IMR-90 (cell line): ENCODE results near the gene UBE2O. TPM values are rescaled to one million over a fixed set of nuclear protein-coding genes. Genes with fewer than 3 reads are reported as not detected.
A peak's percentile ranks its signal among the peaks of the same experiment; 100 is the strongest.

ENCODE experiments used
- ATAC-seq: fragments of 200-7000 bp; cut with Tn5 transposase; 2 replicates; pipeline ENCODE4 v1.9.1; 2020; ENCODE audit warnings: low read depth, mild to moderate bottlenecking, moderate library complexity
- Bru-seq: library from RNA; stranded (reverse); fragments of 400-500 nt; gene quantifications from one replicate; lab custom pipeline; 2021; lab: Mats Ljungman, UMichigan
- BruChase-seq, 2 experiments: library from RNA; stranded (reverse); fragments of 400-500 nt; gene quantifications; one replicate each; lab custom pipeline; 2021; lab: Mats Ljungman, UMichigan
- BruUV-seq: library from RNA; stranded (reverse); fragments of 400-500 nt; replicated peaks from 2 replicates; lab custom pipeline; 2021; lab: Mats Ljungman, UMichigan
- CTCF ChIA-PET: fragments of 300-600 bp; formaldehyde crosslinking; extraction: SDS; loops from one replicate; lab custom pipeline; 2021; ENCODE audit warnings: antibody characterized with exemption; lab: Yijun Ruan, JAX
- POLR2A ChIA-PET: fragments of 300-600 bp; sonication (Branson Sonifier 250); formaldehyde crosslinking; loops from one replicate; lab custom pipeline; 2022; ENCODE audit warnings: antibody characterized with exemption; ENCODE audit not compliant: unreplicated experiment; lab: Charles Lee
- DNase-seq: peaks from one replicate; pipeline ENCODE4 v3.0.0; 2013
- H2AFZ ChIP-seq: replicated peaks from 2 replicates; pipeline ENCODE3; 2013; ENCODE audit warnings: low read length, mild to moderate bottlenecking; ENCODE audit not compliant: poor library complexity
- H2AK5ac ChIP-seq: 2 replicates; pipeline ENCODE4 v1.6.1; 2013; ENCODE audit warnings: low read depth, low read length, inconsistent platforms
- H2AK9ac ChIP-seq: replicated peaks from 2 replicates; pipeline ENCODE3; 2013; ENCODE audit warnings: mild to moderate bottlenecking, low read depth, low read length, moderate library complexity; ENCODE audit not compliant: poor library complexity
- H2BK120ac ChIP-seq: 2 replicates; pipeline ENCODE4 v1.6.1; 2013; ENCODE audit warnings: low read depth, low read length, inconsistent platforms
- H2BK15ac ChIP-seq: 3 replicates; pipeline ENCODE4 v1.6.1; 2013; ENCODE audit warnings: low read depth, low read length, inconsistent platforms
- H2BK20ac ChIP-seq: 2 replicates; pipeline ENCODE4 v1.6.1; 2013; ENCODE audit warnings: low read depth, mild to moderate bottlenecking, inconsistent platforms, low read length, moderate library complexity
- H2BK5ac ChIP-seq: 2 replicates; pipeline ENCODE4 v1.6.1; 2013; ENCODE audit warnings: mild to moderate bottlenecking, low read depth, low read length, inconsistent platforms; ENCODE audit not compliant: poor library complexity, severe bottlenecking
- H3K14ac ChIP-seq: replicated peaks from 2 replicates; pipeline ENCODE4 v1.6.1; 2013; ENCODE audit warnings: low read depth, low read length, inconsistent platforms
- H3K18ac ChIP-seq: 2 replicates; pipeline ENCODE4 v1.6.1; 2013; ENCODE audit warnings: low read depth, low read length, control low read depth
- H3K23ac ChIP-seq: 2 replicates; pipeline ENCODE4 v1.6.1; 2013; ENCODE audit warnings: low read depth, low read length, inconsistent platforms
- H3K27ac ChIP-seq: 2 replicates; pipeline ENCODE4 v1.5.1; 2013; ENCODE audit warnings: mild to moderate bottlenecking, control low read depth, low read length; ENCODE audit not compliant: insufficient read depth
- H3K27me3 ChIP-seq: 2 replicates; pipeline ENCODE4 v1.6.1; 2013; ENCODE audit warnings: low read length; ENCODE audit not compliant: control insufficient read depth, insufficient read depth
- H3K36me3 ChIP-seq: 2 replicates; pipeline ENCODE4 v1.6.1; 2013; ENCODE audit warnings: low read length, mixed read lengths; ENCODE audit not compliant: control insufficient read depth, insufficient read depth
- H3K4ac ChIP-seq: 2 replicates; pipeline ENCODE4 v1.6.1; 2013; ENCODE audit warnings: low read depth, low read length, inconsistent platforms
- H3K4me1 ChIP-seq: 2 replicates; pipeline ENCODE4 v1.6.1; 2013; ENCODE audit warnings: low read length, mixed read lengths; ENCODE audit not compliant: control insufficient read depth, insufficient read depth
- H3K4me2 ChIP-seq: 2 replicates; pipeline ENCODE4 v1.6.1; 2013; ENCODE audit warnings: low read depth, mild to moderate bottlenecking, control low read depth, low read length, moderate library complexity
- H3K4me3 ChIP-seq: 2 replicates; pipeline ENCODE4 v1.5.1; 2013; ENCODE audit warnings: low read depth, mild to moderate bottlenecking, control low read depth, low read length, moderate library complexity; ENCODE audit not compliant: insufficient read depth
- H3K56ac ChIP-seq: 2 replicates; pipeline ENCODE4 v1.6.1; 2013; ENCODE audit warnings: low read length, inconsistent platforms; ENCODE audit not compliant: insufficient read depth; ENCODE audit errors: extremely low read depth
- H3K79me1 ChIP-seq, 2 experiments: 2 replicates each; pipeline ENCODE4 v1.6.1; 2013; ENCODE audit warnings: low read length in 2 of 2, inconsistent platforms in 1 of 2, low read depth in 1 of 2
- H3K9ac ChIP-seq: 2 replicates; pipeline ENCODE4 v1.6.1; 2013; ENCODE audit warnings: low read depth, low read length, control low read depth
- H3K9me1 ChIP-seq: 2 replicates; pipeline ENCODE4 v1.6.1; 2013; ENCODE audit warnings: low read length, inconsistent platforms; ENCODE audit not compliant: insufficient read depth
- H3K9me3 ChIP-seq: 2 replicates; pipeline ENCODE4 v1.6.1; 2013; ENCODE audit warnings: low read length; ENCODE audit not compliant: control insufficient read depth, insufficient read depth
- H4K20me1 ChIP-seq: 2 replicates; pipeline ENCODE4 v1.6.1; 2013; ENCODE audit warnings: low read length, inconsistent platforms; ENCODE audit not compliant: insufficient read depth
- H4K5ac ChIP-seq: 2 replicates; pipeline ENCODE4 v1.6.1; 2013; ENCODE audit warnings: mild to moderate bottlenecking, low read depth, low read length, control low read depth
- H4K8ac ChIP-seq, 2 experiments: 2 replicates each; pipeline ENCODE4 v1.6.1; 2013; ENCODE audit warnings: low read depth in 2 of 2, low read length in 2 of 2, control low read depth in 1 of 2, inconsistent platforms in 1 of 2
- H4K91ac ChIP-seq: 2 replicates; pipeline ENCODE4 v1.6.1; 2013; ENCODE audit warnings: low read depth, low read length, inconsistent platforms; ENCODE audit not compliant: insufficient read depth
- BHLHE40 ChIP-seq: fragments of 150-350 bp; IDR thresholded peaks from 2 replicates; pipeline ENCODE4 v1.6.1; 2016; ENCODE audit warnings: mild to moderate bottlenecking, low read depth, low read length
- CEBPB ChIP-seq: IDR thresholded peaks from 2 replicates; pipeline ENCODE4 v1.6.1; 2012; ENCODE audit warnings: low read depth, low read length, improper control_type of control experiment
- CHD1 ChIP-seq: IDR thresholded peaks from 2 replicates; pipeline ENCODE4 v1.6.1; 2012; ENCODE audit warnings: low read depth, low read length, improper control_type of control experiment
- FOS ChIP-seq: fragments of 150-350 bp; IDR thresholded peaks from 2 replicates; pipeline ENCODE4 v1.6.1; 2016; ENCODE audit warnings: low read depth, low read length
- MAFK ChIP-seq: IDR thresholded peaks from 2 replicates; pipeline ENCODE4 v1.6.1; 2012; ENCODE audit warnings: low read depth, low read length, improper control_type of control experiment
- MAZ ChIP-seq: IDR thresholded peaks from 2 replicates; pipeline ENCODE4 v1.6.1; 2012; ENCODE audit warnings: low read depth, mild to moderate bottlenecking, low read length, improper control_type of control experiment, moderate library complexity, borderline replicate concordance
- MXI1 ChIP-seq: IDR thresholded peaks from 2 replicates; pipeline ENCODE4 v1.6.1; 2012; ENCODE audit warnings: low read depth, mild to moderate bottlenecking, low read length, moderate library complexity, borderline replicate concordance
- NFE2L2 ChIP-seq: fragments of 150-350 bp; IDR thresholded peaks from 2 replicates; pipeline ENCODE4 v1.6.1; 2016; ENCODE audit warnings: low read depth, mild to moderate bottlenecking, low read length
- POLR2A ChIP-seq: IDR thresholded peaks from 2 replicates; pipeline ENCODE4 v1.6.1; 2012; ENCODE audit warnings: mild to moderate bottlenecking, low read depth, low read length
- RAD21 ChIP-seq: IDR thresholded peaks from 2 replicates; pipeline ENCODE4 v1.6.1; 2012; ENCODE audit warnings: low read length, improper control_type of control experiment
- RCOR1 ChIP-seq: IDR thresholded peaks from 2 replicates; pipeline ENCODE4 v1.6.1; 2012; ENCODE audit warnings: mild to moderate bottlenecking, low read length, improper control_type of control experiment; ENCODE audit not compliant: insufficient replicate concordance
- RFX5 ChIP-seq: IDR thresholded peaks from 2 replicates; pipeline ENCODE4 v1.8.0; 2012; ENCODE audit warnings: low read depth, mild to moderate bottlenecking, low read length, moderate library complexity
- WGBS, 2 experiments: methylation state at CpG; one replicate each; pipeline versions ENCODE4 v1.1.5 to v1.1.7; 2013; ENCODE audit warnings: missing lambda C conversion rate in 2 of 2; ENCODE audit not compliant: insufficient read length in 1 of 2; ENCODE audit errors: extremely low coverage in 2 of 2; 5-methylcytosine and 5-hydroxymethylcytosine counted together
- dilution Hi-C: fragments of 300-500 bp; cut with HindIII; formaldehyde crosslinking; loops from one replicate; pipeline ENCODE4 v1.14.3; 2018; ENCODE audit warnings: low sequenced_read_pairs; ENCODE audit not compliant: unreplicated experiment
- in situ Hi-C: fragments of 300-500 bp; cut with MboI; formaldehyde crosslinking; loops from 3 replicates; pipeline ENCODE4 v1.14.3; 2019; ENCODE audit warnings: low sequenced_read_pairs, inconsistent platforms, mixed read lengths
- intact Hi-C: fragments of 100-400 bp; cut with micrococcal nuclease; formaldehyde crosslinking; loops from 2 replicates; pipeline ENCODE4 v1.10.0; 2022
- long read RNA-seq: library from polyadenylated mRNA; unstranded; transcript quantifications from one replicate; pipeline ENCODE4 v2.0.0, GENCODE V29; 2021; ENCODE audit not compliant: unreplicated experiment
- polyA plus RNA-seq, 3 experiments: library from polyadenylated mRNA; depleted of rRNA; stranded (reverse); fragments of >200 nt; gene quantifications; 2 replicates each; pipeline ENCODE4 v1.2.3, GENCODE V29; 2012; ENCODE audit warnings: low replicate concordance in 1 of 3
- total RNA-seq: library from RNA; depleted of rRNA; stranded (reverse); fragments of >200 nt; gene quantifications from 2 replicates; pipeline ENCODE4 v1.2.3, GENCODE V29; 2012; rRNA removed
- TF ChIP-seq, protein P1 (sequence below): conservative IDR thresholded peaks from 2 replicates; pipeline ENCODE4 v1.5.1; 2012; ENCODE audit warnings: mild to moderate bottlenecking, low read depth, low read length, improper control_type of control experiment
- TF ChIP-seq, protein P2 (sequence below): fragments of 150-350 bp; IDR thresholded peaks from 2 replicates; pipeline ENCODE4 v1.6.1; 2017; ENCODE audit warnings: mild to moderate bottlenecking, antibody characterized with exemption, low read length, low read depth

Gene UBE2O
- 17.6 and 20.0 TPM in 2 replicates for total RNA-seq
- polyA plus RNA-seq (2012; rRNA removed), result 14.3 and 17.6 TPM in 2 replicates
- polyA plus RNA-seq (2012; cell fraction: cytosol; rRNA removed), result 9.1 and 12.2 TPM in 2 replicates
- 43.5 and 62.5 TPM in 2 replicates for polyA plus RNA-seq (2012; cell fraction: nucleus; rRNA removed; ENCODE audit: low replicate concordance)
- percentile 74 among the genes with signal in this experiment for Bru-seq, nascent RNA
- percentile 83 among the genes with signal in this experiment for BruChase-seq, experiment 1, labeled RNA remaining after a 6-hour chase
- BruChase-seq, experiment 2, labeled RNA remaining after a 2-hour chase, result percentile 78 among the genes with signal in this experiment
- long read RNA-seq, partial matches to known transcripts, result 13 of 15 reads
- long read RNA-seq, other reads (novel, unspliced or antisense), result 2 of 15 reads

DNA sequence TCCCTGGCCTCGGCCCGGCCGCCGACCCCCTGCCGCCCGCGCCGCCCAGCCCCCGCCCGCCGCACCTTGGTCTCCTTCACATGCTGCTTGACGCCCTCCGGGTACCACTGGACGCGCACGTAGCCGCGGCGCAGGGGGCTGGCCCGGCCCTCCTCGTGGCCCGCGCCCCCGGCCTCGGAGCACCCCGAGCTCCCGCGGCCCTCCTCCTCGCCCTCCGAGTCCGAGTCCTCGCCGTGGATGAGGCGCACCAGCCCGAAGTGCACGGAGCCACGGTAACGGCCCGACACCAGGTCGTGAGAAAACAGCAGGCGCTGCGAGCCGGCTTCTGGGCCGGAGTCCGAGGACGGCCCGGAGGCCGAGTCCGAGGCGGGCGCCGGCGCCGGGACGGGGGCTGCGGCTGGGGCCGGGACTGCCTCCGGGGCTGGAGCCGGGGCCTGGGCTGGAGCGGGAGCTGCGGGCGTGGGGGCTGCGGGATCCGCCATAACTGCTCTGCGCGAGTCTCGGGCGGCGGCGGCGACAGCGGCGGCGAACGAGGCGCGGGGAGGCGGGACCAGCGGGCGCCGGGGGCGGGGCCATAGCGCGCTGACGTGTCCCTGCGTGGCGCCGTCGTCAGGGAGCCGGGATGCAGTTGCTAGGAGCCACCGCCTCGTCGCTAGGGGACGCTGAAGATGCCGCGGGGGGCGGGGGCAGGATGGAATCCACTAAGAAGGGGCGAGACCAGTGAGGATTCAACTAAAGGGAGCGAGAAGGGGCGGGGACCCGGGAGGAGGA, at the start of gene UBE2O:
TSS of gene UBE2O (minus strand) at position 493 of the 771 bp plus-strand sequence. CDS start at position 482, 11 bp downstream.
- peak within 1 kb of the TSS; percentile 79 for H3K27ac ChIP-seq
- H2AFZ ChIP-seq, result peak within 1 kb of the TSS; percentile 97
- 1% methylated on average over 70 of the region's 101 CpGs; no CpG with 5 or more reads in 1 of the 2 experiments for WGBS, 2 experiments
- peak within 1 kb of the TSS; percentile 95 for H2AK9ac ChIP-seq
- H2BK5ac ChIP-seq, result peak within 1 kb of the TSS; percentile 49
- peaks cover 11% of the 10 kb centered on the region for H3K4me1 ChIP-seq
- H4K91ac ChIP-seq, result peak within 1 kb of the TSS; percentile 24; the same call in 1 of the 2 replicates
- H4K5ac ChIP-seq, result 0 out of 2 replicates have a peak within 1 kb of the TSS, but pooled peaks have one; percentile 41
- DNase-seq, result peak; percentile 80
- ChIA-PET POLR2A (no interaction called here), CTCF (interaction anchor here (2.4 kb wide), 1 partner anchor 94 kb away, joined by 7 read pairs; no protein-coding TSS in a partner anchor)
- no peak within 1 kb of the TSS for H3K18ac ChIP-seq
- 0 out of 2 replicates have a peak within 1 kb of the TSS, but pooled peaks have one; percentile 76 for H2AK5ac ChIP-seq
- no TSS peak for BruUV-seq
- H2BK15ac ChIP-seq, result no peak within 1 kb of the TSS
- no peak within 1 kb of the TSS for H3K56ac ChIP-seq
- H3K9ac ChIP-seq, result peak within 1 kb of the TSS; percentile 85
- H2BK20ac ChIP-seq, result no peak within 1 kb of the TSS
- TF ChIP-seq, protein P1, sequence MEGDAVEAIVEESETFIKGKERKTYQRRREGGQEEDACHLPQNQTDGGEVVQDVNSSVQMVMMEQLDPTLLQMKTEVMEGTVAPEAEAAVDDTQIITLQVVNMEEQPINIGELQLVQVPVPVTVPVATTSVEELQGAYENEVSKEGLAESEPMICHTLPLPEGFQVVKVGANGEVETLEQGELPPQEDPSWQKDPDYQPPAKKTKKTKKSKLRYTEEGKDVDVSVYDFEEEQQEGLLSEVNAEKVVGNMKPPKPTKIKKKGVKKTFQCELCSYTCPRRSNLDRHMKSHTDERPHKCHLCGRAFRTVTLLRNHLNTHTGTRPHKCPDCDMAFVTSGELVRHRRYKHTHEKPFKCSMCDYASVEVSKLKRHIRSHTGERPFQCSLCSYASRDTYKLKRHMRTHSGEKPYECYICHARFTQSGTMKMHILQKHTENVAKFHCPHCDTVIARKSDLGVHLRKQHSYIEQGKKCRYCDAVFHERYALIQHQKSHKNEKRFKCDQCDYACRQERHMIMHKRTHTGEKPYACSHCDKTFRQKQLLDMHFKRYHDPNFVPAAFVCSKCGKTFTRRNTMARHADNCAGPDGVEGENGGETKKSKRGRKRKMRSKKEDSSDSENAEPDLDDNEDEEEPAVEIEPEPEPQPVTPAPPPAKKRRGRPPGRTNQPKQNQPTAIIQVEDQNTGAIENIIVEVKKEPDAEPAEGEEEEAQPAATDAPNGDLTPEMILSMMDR, result peak; percentile 65
- TF ChIP-seq MXI1 (peak; percentile 35; the same call in 1 of the 2 replicates), CEBPB (no peak), MAZ (peak; percentile 94), RAD21 (no peak), MAFK (no peak), CHD1 (no peak), FOS (no peak), POLR2A (peak; percentile 74), RCOR1 (peak; percentile 99), BHLHE40 (no peak), RFX5 (no peak), NFE2L2 (no peak)
- TF ChIP-seq, protein P2, sequence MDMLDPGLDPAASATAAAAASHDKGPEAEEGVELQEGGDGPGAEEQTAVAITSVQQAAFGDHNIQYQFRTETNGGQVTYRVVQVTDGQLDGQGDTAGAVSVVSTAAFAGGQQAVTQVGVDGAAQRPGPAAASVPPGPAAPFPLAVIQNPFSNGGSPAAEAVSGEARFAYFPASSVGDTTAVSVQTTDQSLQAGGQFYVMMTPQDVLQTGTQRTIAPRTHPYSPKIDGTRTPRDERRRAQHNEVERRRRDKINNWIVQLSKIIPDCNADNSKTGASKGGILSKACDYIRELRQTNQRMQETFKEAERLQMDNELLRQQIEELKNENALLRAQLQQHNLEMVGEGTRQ, result no peak
- intact Hi-C loops (loop anchor here (10.0 kb wide), 1 partner anchor 138 kb away; no protein-coding TSS in a partner anchor), in situ Hi-C loops (no loop called here), dilution Hi-C loops (no loop called here)
- H3K4me2 ChIP-seq, result peak within 1 kb of the TSS; percentile 98
- peak within 1 kb of the TSS; percentile 87 for H3K23ac ChIP-seq
- ATAC-seq, result peak; percentile 95
- H3K9me3 ChIP-seq, result no peaks in the 10 kb centered on the region
- H3K27me3 ChIP-seq, result no peaks in the 10 kb centered on the region
- peak within 1 kb of the TSS; percentile 74 for H3K4ac ChIP-seq
- no peaks in the 10 kb centered on the region for H3K36me3 ChIP-seq
- peaks cover 47% of the 10 kb centered on the region for H4K20me1 ChIP-seq
- peak within 1 kb of the TSS; percentile 87 for H3K4me3 ChIP-seq
- H4K8ac ChIP-seq, result peak within 1 kb of the TSS in 1 of 2 experiments; percentile 49; a peak in 2 of 4 replicates
- peaks cover 19% of the 10 kb centered on the region for H3K9me1 ChIP-seq
- no peak within 1 kb of the TSS for H2BK120ac ChIP-seq
- H3K79me1 ChIP-seq, result peaks cover 20 to 46% of the 10 kb centered on the region in 2 experiments; a peak in 3 of 4 replicates
- peak within 1 kb of the TSS; percentile 75; the same call in 1 of the 2 replicates for H3K14ac ChIP-seq
